Keratinocyte (primary cell): ENCODE measurements around the gene TCERG1L. TPM values are rescaled to one million over a fixed set of nuclear protein-coding genes. Genes with fewer than 3 reads are reported as not detected.

Experiments used
- DNase-seq: peaks from one replicate; pipeline ENCODE4 v3.0.0-alpha.2; 2011; ENCODE audit warnings: low read depth, missing footprints, low spot score
- FAIRE-seq: peaks from 2 replicates; lab custom pipeline; 2011; peaks lifted over from hg19 to GRCh38; lab: Jason Lieb, UNC
- H2AFZ ChIP-seq: 2 replicates; pipeline ENCODE4 v1.6.0; 2012; ENCODE audit warnings: low read length, control low read depth, inconsistent platforms; ENCODE audit not compliant: control insufficient read depth
- H3K27ac ChIP-seq: 2 replicates; pipeline ENCODE4 v1.5.1; 2011; ENCODE audit warnings: low read length; ENCODE audit not compliant: control insufficient read depth, insufficient read depth
- H3K27me3 ChIP-seq: 3 replicates; pipeline ENCODE4 v1.6.0; 2011; ENCODE audit warnings: low read length; ENCODE audit not compliant: control insufficient read depth, insufficient read depth; ENCODE audit errors: extremely low read depth
- H3K36me3 ChIP-seq, 2 experiments: 2 replicates in 1 of 2; 3 replicates in 1 of 2; pipeline ENCODE4 v1.5.1; 2011; ENCODE audit warnings: low read length in 2 of 2, mild to moderate bottlenecking in 1 of 2; ENCODE audit not compliant: control insufficient read depth in 2 of 2, insufficient read depth in 2 of 2; ENCODE audit errors: extremely low read depth in 1 of 2
- H3K4me1 ChIP-seq: 3 replicates; pipeline ENCODE4 v1.5.1; 2011; ENCODE audit warnings: low read length; ENCODE audit not compliant: control insufficient read depth, insufficient read depth; ENCODE audit errors: extremely low read depth
- H3K4me2 ChIP-seq: 3 replicates; pipeline ENCODE4 v1.6.0; 2011; ENCODE audit warnings: low read depth, low read length; ENCODE audit not compliant: control insufficient read depth, insufficient read depth; ENCODE audit errors: extremely low read depth
- H3K4me3 ChIP-seq, 3 experiments: fragments of 200-600 bp in 1 of 3; sonication (generic) in 1 of 3; 2 replicates in 2 of 3; 3 replicates in 1 of 3; pipeline ENCODE4 v1.5.1; 2011 to 2016; ENCODE audit warnings: low read length in 3 of 3, mild to moderate bottlenecking in 3 of 3, control low read depth in 2 of 3, inconsistent platforms in 1 of 3, low read depth in 1 of 3, mixed read lengths in 1 of 3, mixed run types in 1 of 3, moderate library complexity in 1 of 3; ENCODE audit not compliant: control insufficient read depth in 2 of 3, insufficient read depth in 2 of 3; ENCODE audit errors: extremely low read depth in 1 of 3
- H3K79me2 ChIP-seq: 2 replicates; pipeline ENCODE4 v1.6.0; 2012; ENCODE audit warnings: low read length; ENCODE audit not compliant: control insufficient read depth, insufficient read depth
- H3K9ac ChIP-seq: 3 replicates; pipeline ENCODE4 v1.6.0; 2011; ENCODE audit warnings: low read length; ENCODE audit not compliant: control insufficient read depth, insufficient read depth; ENCODE audit errors: extremely low read depth
- H3K9me1 ChIP-seq: 3 replicates; pipeline ENCODE4 v1.6.0; 2011; ENCODE audit warnings: low read length; ENCODE audit not compliant: control insufficient read depth, insufficient read depth; ENCODE audit errors: extremely low read depth
- H3K9me3 ChIP-seq: 2 replicates; pipeline ENCODE4 v1.5.1; 2012; ENCODE audit warnings: low read depth, low read length; ENCODE audit not compliant: control insufficient read depth
- H4K20me1 ChIP-seq: 3 replicates; pipeline ENCODE4 v1.6.0; 2011; ENCODE audit warnings: low read length; ENCODE audit not compliant: control insufficient read depth, insufficient read depth; ENCODE audit errors: extremely low read depth
- EZH2 ChIP-seq: IDR thresholded peaks from one replicate; pipeline ENCODE4 v1.6.1; 2012; ENCODE audit warnings: inconsistent platforms, mild to moderate bottlenecking, low read length, moderate library complexity
- dilution Hi-C: fragments of 300-500 bp; cut with MboI; formaldehyde crosslinking; loops from one replicate; pipeline ENCODE4 v1.7.0; 2020; ENCODE audit warnings: low sequenced_read_pairs; ENCODE audit not compliant: extremely low pct_ligation_motif_present
- polyA plus RNA-seq, 5 experiments: library from polyadenylated mRNA; depleted of rRNA in 3 of 5; stranded (reverse) in 3 of 5; stranded (forward) in 1 of 5; unstranded in 1 of 5; fragments of >200 nt; gene quantifications; 1 replicate in 1 of 5; 2 replicates in 3 of 5; 3 replicates in 1 of 5; pipeline versions ENCODE4 v1.2.1 to v1.2.3, GENCODE V29; 2011 to 2012; ENCODE audit warnings: missing spikeins in 2 of 5, low read depth in 1 of 5, low replicate concordance in 1 of 5
- TF ChIP-seq, protein P1 (sequence below), 3 experiments: IDR thresholded peaks in 1 of 3; conservative IDR thresholded peaks in 1 of 3; optimal IDR thresholded peaks in 1 of 3; 2 replicates in 2 of 3; 3 replicates in 1 of 3; pipeline versions ENCODE3 to v1.5.1; 2011; ENCODE audit warnings: low read length in 3 of 3, mild to moderate bottlenecking in 3 of 3, moderate library complexity in 2 of 3, control low read depth in 1 of 3, inconsistent platforms in 1 of 3; ENCODE audit not compliant: insufficient read depth in 2 of 3; ENCODE audit errors: extremely low read depth in 1 of 3

The TCERG1L gene
- polyA plus RNA-seq, 1 donor (not counting 4 experiments of a cell fraction or from before 2014, with no cell fraction given), result not detected

DNA sequence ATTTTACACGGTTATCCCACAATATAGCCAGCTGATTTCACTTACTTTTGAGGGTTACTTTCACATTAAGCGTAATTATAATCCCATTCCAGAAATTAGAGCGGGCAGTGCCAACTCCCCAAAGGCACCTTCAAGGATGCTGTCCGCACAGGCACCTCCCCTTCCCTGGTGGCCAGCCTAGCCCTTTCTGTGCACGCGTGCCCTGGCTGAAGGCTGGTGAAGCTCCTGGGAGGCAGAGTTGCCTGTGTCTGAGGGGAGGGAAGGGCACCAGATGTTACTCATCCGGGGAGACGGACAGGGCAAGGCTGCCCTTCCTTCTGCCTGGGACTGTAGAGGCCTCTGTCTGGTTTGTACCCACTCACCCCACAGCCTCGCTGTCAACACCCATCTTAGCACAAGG is 198.4 kb downstream of the TCERG1L start:
- H3K27ac ChIP-seq, result no peak overlapping the region
- H2AFZ ChIP-seq, result no peak overlapping the region
- no peak overlapping the region for H3K4me2 ChIP-seq
- H4K20me1 ChIP-seq, result no peaks in the 10 kb centered on the region
- FAIRE-seq (no peak), DNase-seq (no peak)
- peaks cover 16% of the 10 kb centered on the region for H3K9me3 ChIP-seq
- no peaks in the 10 kb centered on the region for H3K79me2 ChIP-seq
- TF ChIP-seq, protein P1, sequence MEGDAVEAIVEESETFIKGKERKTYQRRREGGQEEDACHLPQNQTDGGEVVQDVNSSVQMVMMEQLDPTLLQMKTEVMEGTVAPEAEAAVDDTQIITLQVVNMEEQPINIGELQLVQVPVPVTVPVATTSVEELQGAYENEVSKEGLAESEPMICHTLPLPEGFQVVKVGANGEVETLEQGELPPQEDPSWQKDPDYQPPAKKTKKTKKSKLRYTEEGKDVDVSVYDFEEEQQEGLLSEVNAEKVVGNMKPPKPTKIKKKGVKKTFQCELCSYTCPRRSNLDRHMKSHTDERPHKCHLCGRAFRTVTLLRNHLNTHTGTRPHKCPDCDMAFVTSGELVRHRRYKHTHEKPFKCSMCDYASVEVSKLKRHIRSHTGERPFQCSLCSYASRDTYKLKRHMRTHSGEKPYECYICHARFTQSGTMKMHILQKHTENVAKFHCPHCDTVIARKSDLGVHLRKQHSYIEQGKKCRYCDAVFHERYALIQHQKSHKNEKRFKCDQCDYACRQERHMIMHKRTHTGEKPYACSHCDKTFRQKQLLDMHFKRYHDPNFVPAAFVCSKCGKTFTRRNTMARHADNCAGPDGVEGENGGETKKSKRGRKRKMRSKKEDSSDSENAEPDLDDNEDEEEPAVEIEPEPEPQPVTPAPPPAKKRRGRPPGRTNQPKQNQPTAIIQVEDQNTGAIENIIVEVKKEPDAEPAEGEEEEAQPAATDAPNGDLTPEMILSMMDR (optimal IDR thresholded peaks at IDR 0.05 in 1 of 3, IDR thresholded peaks at IDR 0.05 in 1 of 3, conservative IDR thresholded peaks at IDR 0.05 in 1 of 3; ENCODE audit: extremely low read depth in 1 of 3, insufficient read depth in 2 of 3, low read length in 3 of 3), result no peak
- TF ChIP-seq EZH2, result no peak
- H3K9me1 ChIP-seq, result no peaks in the 10 kb centered on the region
- dilution Hi-C loops, result no loop called here
- H3K36me3 ChIP-seq, result no peaks in the 10 kb centered on the region
- H3K4me3 ChIP-seq, result no peak overlapping the region
- no peaks in the 10 kb centered on the region for H3K27me3 ChIP-seq
- H3K4me1 ChIP-seq, result no peaks in the 10 kb centered on the region
- no peak overlapping the region for H3K9ac ChIP-seq

DNA sequence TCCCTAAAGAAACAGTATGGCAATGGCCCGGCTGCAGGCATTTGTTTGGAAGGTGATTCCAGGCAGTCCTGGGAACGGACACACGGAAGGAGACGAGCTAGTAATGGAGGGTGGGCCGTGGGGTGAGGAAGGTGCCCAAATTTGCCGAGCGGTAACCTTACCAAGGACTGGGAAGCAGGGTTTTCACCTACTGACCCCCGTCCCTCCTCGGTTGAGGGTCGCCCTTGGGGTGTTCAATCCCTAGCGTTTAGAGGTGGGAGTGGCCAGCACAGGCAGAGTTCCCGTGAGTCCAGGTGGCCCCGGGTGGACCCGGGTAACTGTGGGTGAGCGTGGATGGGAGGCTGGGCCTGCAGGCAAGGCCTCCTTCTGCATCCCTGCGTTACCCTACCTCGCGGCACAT is 198.8 kb downstream of the TCERG1L start:
- dilution Hi-C loops, result no loop called here
- Histone ChIP-seq H3K9ac (no peak overlapping the region), H3K36me3 (no peaks in the 10 kb centered on the region), H3K4me1 (no peaks in the 10 kb centered on the region), H2AFZ (no peak overlapping the region), H3K79me2 (no peaks in the 10 kb centered on the region), H3K4me3 (no peak overlapping the region), H3K4me2 (no peak overlapping the region), H4K20me1 (no peaks in the 10 kb centered on the region), H3K27ac (no peak overlapping the region), H3K27me3 (no peaks in the 10 kb centered on the region), H3K9me3 (peaks cover 16% of the 10 kb centered on the region), H3K9me1 (no peaks in the 10 kb centered on the region)
- TF ChIP-seq, protein P1 (optimal IDR thresholded peaks at IDR 0.05 in 1 of 3, IDR thresholded peaks at IDR 0.05 in 1 of 3, conservative IDR thresholded peaks at IDR 0.05 in 1 of 3; ENCODE audit: extremely low read depth in 1 of 3, insufficient read depth in 2 of 3, low read length in 3 of 3), result no peak
- TF ChIP-seq EZH2, result no peak
- no peak for FAIRE-seq
- no peak for DNase-seq
